HG02884 (cell line): ENCODE measurements around the gene FFAR1.
"Not testable (repeated sequence)": the region's sequence is repeated elsewhere in the genome, so short reads cannot be mapped to it uniquely, and the experiment has no call there.

Experiments used
- ATAC-seq: cut with Tn5 transposase; IDR thresholded peaks from one replicate; pipeline ENCODE4 v1.9.1; 2021; ENCODE audit warnings: mild to moderate bottlenecking, moderate library complexity; ENCODE audit not compliant: unreplicated experiment

Gene FFAR1

GRCh38 chr19:35359395-35359794 lies 11.7 kb downstream of the FFAR1 start:
- not testable (repeated sequence) for ATAC-seq

- ATAC-seq: not testable (repeated sequence)
Measured at GRCh38 chr19:35360081-35360480, 12.4 kb downstream of the FFAR1 start.

- no peak for ATAC-seq
Measured at GRCh38 chr19:35360880-35361420, 13.2 kb downstream of the FFAR1 start.

GRCh38 chr19:35362261-35363000 lies 14.7 kb downstream of the FFAR1 start:
- no peak for ATAC-seq

- no peak for ATAC-seq
Measured at GRCh38 chr19:35363001-35363590, 15.4 kb downstream of the FFAR1 start.

- no peak for ATAC-seq
Measured at GRCh38 chr19:35363711-35364425, 16.2 kb downstream of the FFAR1 start.

GRCh38 chr19:35365303-35365702 lies 17.6 kb downstream of the FFAR1 start:
- no peak for ATAC-seq

GRCh38 chr19:35368378-35368777 lies 20.7 kb downstream of the FFAR1 start:
- no peak for ATAC-seq

- no peak for ATAC-seq
Measured at GRCh38 chr19:35369522-35369921, 21.8 kb downstream of the FFAR1 start.

- no peak for ATAC-seq
Measured at GRCh38 chr19:35370722-35371121, 23.0 kb downstream of the FFAR1 start, which contains the start of gene GPR42. GPR42 (plus strand) TSS chr19:35371068; CDS start chr19:35371360, 292 bp downstream.

GRCh38 chr19:35373492-35373891 lies 25.8 kb downstream of the FFAR1 start:
- no peak for ATAC-seq

- ATAC-seq: not testable (repeated sequence)
Measured at GRCh38 chr19:35374031-35374430, 26.3 kb downstream of the FFAR1 start.

GRCh38 chr19:35375505-35376307 lies 28.0 kb downstream of the FFAR1 start:
- ATAC-seq: no peak

- no peak for ATAC-seq
Measured at GRCh38 chr19:35377656-35378055, 30.0 kb downstream of the FFAR1 start.

- ATAC-seq: no peak
Measured at GRCh38 chr19:35378356-35378755, 30.7 kb downstream of the FFAR1 start.

- ATAC-seq: not testable (repeated sequence)
Measured at GRCh38 chr19:35379545-35379944, 31.8 kb downstream of the FFAR1 start.

- ATAC-seq: no peak
Measured at GRCh38 chr19:35379992-35380391, 32.3 kb downstream of the FFAR1 start.

- no peak for ATAC-seq
Measured at GRCh38 chr19:35380450-35381124, 32.9 kb downstream of the FFAR1 start.

GRCh38 chr19:35381318-35381717 lies 33.6 kb downstream of the FFAR1 start:
- ATAC-seq: no peak

- no peak for ATAC-seq
Measured at GRCh38 chr19:35381926-35382325, 34.2 kb downstream of the FFAR1 start.
